Ishikawa (cell line): ENCODE results near the gene PEPD.
A peak's percentile ranks its signal among the peaks of the same experiment; 100 is the strongest.

ENCODE experiments used
- CEBPB ChIP-seq: IDR thresholded peaks from 2 replicates; pipeline ENCODE4 v1.6.1; 2012
- CREB1 ChIP-seq: IDR thresholded peaks from 2 replicates; pipeline ENCODE4 v1.6.1; 2012; ENCODE audit warnings: low read depth
- EGR1 ChIP-seq: IDR thresholded peaks from 2 replicates; pipeline ENCODE4 v1.6.1; 2012
- EP300 ChIP-seq: IDR thresholded peaks from 2 replicates; pipeline ENCODE4 v1.6.1; 2012; ENCODE audit warnings: borderline replicate concordance
- FOXM1 ChIP-seq: IDR thresholded peaks from 2 replicates; pipeline ENCODE4 v1.6.1; 2012; ENCODE audit warnings: low read depth, borderline replicate concordance
- MAX ChIP-seq: IDR thresholded peaks from 2 replicates; pipeline ENCODE4 v1.6.1; 2012
- NFIC ChIP-seq: IDR thresholded peaks from 2 replicates; pipeline ENCODE4 v1.6.1; 2012
- RAD21 ChIP-seq: IDR thresholded peaks from 2 replicates; pipeline ENCODE4 v1.6.1; 2012; ENCODE audit warnings: low read depth
- REST ChIP-seq: IDR thresholded peaks from 2 replicates; pipeline ENCODE4 v1.6.1; 2012; ENCODE audit warnings: low read depth, mild to moderate bottlenecking
- TAF1 ChIP-seq: IDR thresholded peaks from 2 replicates; pipeline ENCODE4 v1.6.1; 2012; ENCODE audit warnings: low read depth, mild to moderate bottlenecking
- TCF12 ChIP-seq: IDR thresholded peaks from 2 replicates; pipeline ENCODE4 v1.6.1; 2012; ENCODE audit warnings: low read depth
- TEAD4 ChIP-seq: IDR thresholded peaks from 2 replicates; pipeline ENCODE4 v1.6.1; 2012
- USF1 ChIP-seq: IDR thresholded peaks from 2 replicates; pipeline ENCODE4 v1.6.1; 2012
- YY1 ChIP-seq: IDR thresholded peaks from 2 replicates; pipeline ENCODE4 v1.6.1; 2012; ENCODE audit warnings: low read depth
- ZBTB7A ChIP-seq: IDR thresholded peaks from 2 replicates; pipeline ENCODE4 v1.6.1; 2012; ENCODE audit warnings: low read depth

Gene PEPD

GRCh38 chr19:33416307-33417215, 105.0 kb downstream of the PEPD start:
- no peak for TF ChIP-seq MAX
- peak; percentile 79 for TF ChIP-seq RAD21
- TF ChIP-seq TEAD4 = no peak

GRCh38 chr19:33414667-33415605, 106.7 kb downstream of the PEPD start:
- TF ChIP-seq CEBPB (no peak), EGR1 (no peak), FOXM1 (no peak), CREB1 (no peak)

- no peak for TF ChIP-seq EP300
- TF ChIP-seq EGR1 = no peak
- no peak for TF ChIP-seq FOXM1
- no peak for TF ChIP-seq USF1
- TF ChIP-seq YY1 = no peak
- no peak for TF ChIP-seq NFIC
- no peak for TF ChIP-seq TCF12
- TF ChIP-seq TAF1 = no peak
- TF ChIP-seq ZBTB7A = no peak
- no peak for TF ChIP-seq MAX
- TF ChIP-seq TEAD4 = no peak
- no peak for TF ChIP-seq REST
- no peak for TF ChIP-seq CREB1
- no peak for TF ChIP-seq RAD21
These were observed 107.5 kb downstream of the PEPD start for GRCh38 chr19:33413868-33414666.

GRCh38 chr19:33413426-33413725, 108.2 kb downstream of the PEPD start:
- TF ChIP-seq EP300 (no peak), FOXM1 (no peak), NFIC (no peak), TEAD4 (no peak), CREB1 (no peak), YY1 (no peak), EGR1 (no peak), REST (no peak), ZBTB7A (no peak), CEBPB (no peak), RAD21 (no peak), TAF1 (no peak), USF1 (no peak), MAX (no peak), TCF12 (no peak)
